HG03196 (cell line): ENCODE results near the gene CDKN2B-AS1.
"Not testable (repeated sequence)": the region's sequence is repeated elsewhere in the genome, so short reads cannot be mapped to it uniquely, and the experiment has no call there.

Source experiments
- ATAC-seq: cut with Tn5 transposase; IDR thresholded peaks from one replicate; pipeline ENCODE4 v1.9.1; 2021; ENCODE audit not compliant: unreplicated experiment

CDKN2B-AS1 gene

GRCh38 chr9:22041775-22042174, 47.2 kb downstream of the CDKN2B-AS1 start:
- ATAC-seq = no peak

GRCh38 chr9:22043928-22044327, 49.3 kb downstream of the CDKN2B-AS1 start:
- no peak for ATAC-seq

- ATAC-seq = no peak
Observed at GRCh38 chr9:22044583-22044982, 50.0 kb downstream of the CDKN2B-AS1 start.

- no peak for ATAC-seq
Observed at GRCh38 chr9:22045423-22045822, 50.8 kb downstream of the CDKN2B-AS1 start.

GRCh38 chr9:22046243-22046885, 51.8 kb downstream of the CDKN2B-AS1 start:
- no peak for ATAC-seq

GRCh38 chr9:22047596-22047995, 53.0 kb downstream of the CDKN2B-AS1 start:
- no peak for ATAC-seq

GRCh38 chr9:22049411-22049810, 54.8 kb downstream of the CDKN2B-AS1 start:
- no peak for ATAC-seq

- ATAC-seq = peak; percentile 75
Observed at GRCh38 chr9:22050924-22051323, 56.3 kb downstream of the CDKN2B-AS1 start.

- no peak for ATAC-seq
Observed at GRCh38 chr9:22052376-22052945, 57.9 kb downstream of the CDKN2B-AS1 start.

- ATAC-seq = no peak
Observed at GRCh38 chr9:22053178-22053577, 58.6 kb downstream of the CDKN2B-AS1 start.

GRCh38 chr9:22054076-22054475, 59.5 kb downstream of the CDKN2B-AS1 start:
- no peak for ATAC-seq

GRCh38 chr9:22054529-22054928, 59.9 kb downstream of the CDKN2B-AS1 start:
- no peak for ATAC-seq

- ATAC-seq = no peak
Observed at GRCh38 chr9:22055090-22055489, 60.5 kb downstream of the CDKN2B-AS1 start.

- no peak for ATAC-seq
Observed at GRCh38 chr9:22056402-22056801, 61.8 kb downstream of the CDKN2B-AS1 start.

GRCh38 chr9:22057972-22058371, 63.4 kb downstream of the CDKN2B-AS1 start:
- not testable (repeated sequence) for ATAC-seq

GRCh38 chr9:22060831-22061383, 66.3 kb downstream of the CDKN2B-AS1 start:
- ATAC-seq = no peak

- ATAC-seq = no peak
Observed at GRCh38 chr9:22064957-22065356, 70.4 kb downstream of the CDKN2B-AS1 start.

- ATAC-seq = no peak
Observed at GRCh38 chr9:22065431-22066200, 71.0 kb downstream of the CDKN2B-AS1 start.

GRCh38 chr9:22067196-22067595, 72.6 kb downstream of the CDKN2B-AS1 start:
- no peak for ATAC-seq

- ATAC-seq = no peak
Observed at GRCh38 chr9:22068369-22068768, 73.8 kb downstream of the CDKN2B-AS1 start.

GRCh38 chr9:22073349-22073748, 78.8 kb downstream of the CDKN2B-AS1 start:
- ATAC-seq = no peak

GRCh38 chr9:22078081-22078480, 83.5 kb downstream of the CDKN2B-AS1 start:
- ATAC-seq = no peak
